GM19463 (cell line): ENCODE data around the gene TNFRSF19.

Experiments used
- ATAC-seq: cut with Tn5 transposase; IDR thresholded peaks from one replicate; pipeline ENCODE4 v1.9.1; 2021; ENCODE audit warnings: mild to moderate bottlenecking, moderate library complexity; ENCODE audit not compliant: unreplicated experiment

The TNFRSF19 gene

GRCh38 chr13:23680845-23681669 lies 110.8 kb downstream of the TNFRSF19 start:
- no peak for ATAC-seq

GRCh38 chr13:23683084-23683483 lies 112.9 kb downstream of the TNFRSF19 start:
- ATAC-seq = no peak

GRCh38 chr13:23684647-23685046 lies 114.4 kb downstream of the TNFRSF19 start:
- ATAC-seq = no peak

GRCh38 chr13:23685416-23685815 lies 115.2 kb downstream of the TNFRSF19 start:
- no peak for ATAC-seq

GRCh38 chr13:23686948-23687347 lies 116.7 kb downstream of the TNFRSF19 start:
- ATAC-seq = no peak

GRCh38 chr13:23687614-23688013 lies 117.4 kb downstream of the TNFRSF19 start:
- ATAC-seq = no peak

GRCh38 chr13:23688336-23688735 lies 118.1 kb downstream of the TNFRSF19 start:
- ATAC-seq = no peak

GRCh38 chr13:23690668-23691067 lies 120.5 kb downstream of the TNFRSF19 start:
- ATAC-seq = no peak

GRCh38 chr13:23692816-23693215 lies 122.6 kb downstream of the TNFRSF19 start:
- ATAC-seq = no peak

GRCh38 chr13:23695196-23695595 lies 125.0 kb downstream of the TNFRSF19 start:
- ATAC-seq = no peak

GRCh38 chr13:23695711-23696464 lies 125.7 kb downstream of the TNFRSF19 start:
- no peak for ATAC-seq

- no peak for ATAC-seq
Measured at GRCh38 chr13:23696610-23697009, 126.4 kb downstream of the TNFRSF19 start.

- no peak for ATAC-seq
Measured at GRCh38 chr13:23697772-23698313, 127.6 kb downstream of the TNFRSF19 start.

GRCh38 chr13:23699271-23699670 lies 129.1 kb downstream of the TNFRSF19 start:
- no peak for ATAC-seq

- no peak for ATAC-seq
Measured at GRCh38 chr13:23701186-23701585, 131.0 kb downstream of the TNFRSF19 start.

- ATAC-seq = no peak
Measured at GRCh38 chr13:23701636-23702035, 131.4 kb downstream of the TNFRSF19 start.

GRCh38 chr13:23703246-23703860 lies 133.1 kb downstream of the TNFRSF19 start:
- no peak for ATAC-seq

GRCh38 chr13:23705583-23705982 lies 135.4 kb downstream of the TNFRSF19 start:
- ATAC-seq = no peak

GRCh38 chr13:23707674-23708073 lies 137.5 kb downstream of the TNFRSF19 start:
- no peak for ATAC-seq

- no peak for ATAC-seq
Measured at GRCh38 chr13:23709536-23709935, 139.3 kb downstream of the TNFRSF19 start.

GRCh38 chr13:23710366-23710765 lies 140.2 kb downstream of the TNFRSF19 start:
- ATAC-seq = no peak
